ENCODE data around the gene ICOSLG. TPM values are rescaled to one million over a fixed set of nuclear protein-coding genes. Genes with fewer than 3 reads are reported as not detected.

The ICOSLG gene
- polyA plus RNA-seq, 1 experiment: 1.3 TPM

DNA sequence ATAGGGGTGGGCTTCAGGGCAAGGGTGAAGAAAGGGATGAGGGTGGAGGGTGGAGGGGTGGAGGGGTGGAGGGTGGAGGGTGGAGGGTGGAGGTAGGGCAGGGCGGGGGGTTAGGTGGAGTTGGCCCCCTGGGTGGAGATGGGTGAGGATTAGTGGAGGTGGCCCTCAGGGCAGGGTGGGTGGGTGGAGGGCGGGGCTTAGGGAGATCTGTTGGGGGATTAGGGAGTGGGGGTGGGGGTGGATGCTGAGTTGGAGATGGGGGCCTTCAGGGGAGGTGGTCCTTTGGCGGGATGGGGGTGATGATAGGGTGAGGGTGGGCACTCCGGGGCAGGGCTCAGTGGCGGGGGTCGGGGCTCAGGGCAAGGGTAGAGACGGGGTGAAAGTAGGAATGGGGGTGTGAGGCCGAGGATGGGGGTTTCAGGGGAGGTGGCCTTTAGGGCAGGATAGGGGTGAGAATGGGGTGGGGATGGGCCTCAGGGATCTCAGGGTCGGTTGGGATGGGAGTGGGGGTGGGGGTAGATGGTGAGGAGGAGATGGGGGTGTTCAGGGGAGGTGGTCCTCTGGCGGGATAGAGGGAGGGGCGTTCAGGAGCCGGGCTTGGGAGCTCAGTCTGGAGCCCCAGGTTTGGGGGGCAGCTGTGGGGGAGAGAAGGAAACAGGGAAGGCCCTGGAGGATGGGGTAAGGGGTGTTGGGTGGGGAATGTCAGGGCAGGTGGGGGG is 21.8 kb upstream of the ICOSLG start:
- CTCF ChIA-PET: no interaction called here
- POLR2A ChIA-PET: no interaction called here
- TF ChIP-seq, protein P1, sequence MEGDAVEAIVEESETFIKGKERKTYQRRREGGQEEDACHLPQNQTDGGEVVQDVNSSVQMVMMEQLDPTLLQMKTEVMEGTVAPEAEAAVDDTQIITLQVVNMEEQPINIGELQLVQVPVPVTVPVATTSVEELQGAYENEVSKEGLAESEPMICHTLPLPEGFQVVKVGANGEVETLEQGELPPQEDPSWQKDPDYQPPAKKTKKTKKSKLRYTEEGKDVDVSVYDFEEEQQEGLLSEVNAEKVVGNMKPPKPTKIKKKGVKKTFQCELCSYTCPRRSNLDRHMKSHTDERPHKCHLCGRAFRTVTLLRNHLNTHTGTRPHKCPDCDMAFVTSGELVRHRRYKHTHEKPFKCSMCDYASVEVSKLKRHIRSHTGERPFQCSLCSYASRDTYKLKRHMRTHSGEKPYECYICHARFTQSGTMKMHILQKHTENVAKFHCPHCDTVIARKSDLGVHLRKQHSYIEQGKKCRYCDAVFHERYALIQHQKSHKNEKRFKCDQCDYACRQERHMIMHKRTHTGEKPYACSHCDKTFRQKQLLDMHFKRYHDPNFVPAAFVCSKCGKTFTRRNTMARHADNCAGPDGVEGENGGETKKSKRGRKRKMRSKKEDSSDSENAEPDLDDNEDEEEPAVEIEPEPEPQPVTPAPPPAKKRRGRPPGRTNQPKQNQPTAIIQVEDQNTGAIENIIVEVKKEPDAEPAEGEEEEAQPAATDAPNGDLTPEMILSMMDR (IDR thresholded peaks at IDR 0.05; ENCODE audit: insufficient read depth, low read depth, low read length): no peak

DNA sequence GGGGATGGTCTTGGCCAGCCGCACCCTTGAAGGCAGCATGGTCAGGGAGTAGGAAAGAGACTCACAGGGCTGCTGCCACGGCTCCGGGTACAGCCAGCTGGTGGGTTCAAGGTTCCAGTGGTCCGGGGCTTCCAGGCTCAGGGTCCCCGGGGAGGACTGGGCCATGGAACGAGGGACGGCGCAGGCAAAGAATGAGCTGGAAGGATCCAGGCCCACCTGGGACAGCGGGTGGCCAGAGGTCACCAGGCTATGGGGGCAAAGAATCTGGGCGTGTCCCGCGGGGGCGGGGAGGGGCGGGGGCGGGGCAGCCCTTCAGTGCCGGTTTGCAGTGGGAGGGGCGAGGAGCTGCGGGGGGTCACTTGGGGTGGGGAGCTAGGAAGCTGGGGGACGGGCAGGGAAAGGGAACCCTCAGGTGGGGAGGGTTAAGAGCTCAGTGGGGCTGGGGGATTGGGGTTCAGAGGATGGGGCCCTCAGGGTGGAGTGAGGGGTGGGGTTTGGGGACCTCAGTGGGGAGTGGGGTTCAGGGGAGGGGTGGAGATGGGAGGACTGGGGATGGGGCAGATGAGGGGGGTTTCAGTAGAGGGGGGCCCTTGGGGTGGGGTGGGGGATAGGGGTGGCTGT is 21.0 kb upstream of the ICOSLG start, which contains the start of gene DNMT3L:
Gene DNMT3L (minus strand): TSS at position 223 of the 621 bp plus-strand sequence. CDS start 638 bp downstream, outside the sequence.
- TF ChIP-seq, protein P1 (IDR thresholded peaks at IDR 0.05; ENCODE audit: insufficient read depth, low read depth, low read length): no peak
- Histone ChIP-seq H3K4me3 (ENCODE audit: low read depth, low read length) (no peak within 1 kb of the TSS), H3K36me3 (ENCODE audit: control insufficient read depth, insufficient read depth, low read length) (no peaks in the 10 kb centered on the region), H3K27me3 (ENCODE audit: control insufficient read depth, insufficient read depth, low read length) (no peaks in the 10 kb centered on the region)
- DNase-seq (ENCODE audit: low read depth): no peak
- CTCF ChIA-PET: no interaction called here
- POLR2A ChIA-PET: no interaction called here

More for the DNA sequence above, 21.8 kb upstream of the ICOSLG start:
- Histone ChIP-seq H3K4me3 (ENCODE audit: low read depth, low read length) (no peak overlapping the region), H3K27me3 (ENCODE audit: control insufficient read depth, insufficient read depth, low read length) (no peaks in the 10 kb centered on the region), H3K36me3 (ENCODE audit: control insufficient read depth, insufficient read depth, low read length) (no peaks in the 10 kb centered on the region)
- no peak for DNase-seq (ENCODE audit: low read depth)

DNA sequence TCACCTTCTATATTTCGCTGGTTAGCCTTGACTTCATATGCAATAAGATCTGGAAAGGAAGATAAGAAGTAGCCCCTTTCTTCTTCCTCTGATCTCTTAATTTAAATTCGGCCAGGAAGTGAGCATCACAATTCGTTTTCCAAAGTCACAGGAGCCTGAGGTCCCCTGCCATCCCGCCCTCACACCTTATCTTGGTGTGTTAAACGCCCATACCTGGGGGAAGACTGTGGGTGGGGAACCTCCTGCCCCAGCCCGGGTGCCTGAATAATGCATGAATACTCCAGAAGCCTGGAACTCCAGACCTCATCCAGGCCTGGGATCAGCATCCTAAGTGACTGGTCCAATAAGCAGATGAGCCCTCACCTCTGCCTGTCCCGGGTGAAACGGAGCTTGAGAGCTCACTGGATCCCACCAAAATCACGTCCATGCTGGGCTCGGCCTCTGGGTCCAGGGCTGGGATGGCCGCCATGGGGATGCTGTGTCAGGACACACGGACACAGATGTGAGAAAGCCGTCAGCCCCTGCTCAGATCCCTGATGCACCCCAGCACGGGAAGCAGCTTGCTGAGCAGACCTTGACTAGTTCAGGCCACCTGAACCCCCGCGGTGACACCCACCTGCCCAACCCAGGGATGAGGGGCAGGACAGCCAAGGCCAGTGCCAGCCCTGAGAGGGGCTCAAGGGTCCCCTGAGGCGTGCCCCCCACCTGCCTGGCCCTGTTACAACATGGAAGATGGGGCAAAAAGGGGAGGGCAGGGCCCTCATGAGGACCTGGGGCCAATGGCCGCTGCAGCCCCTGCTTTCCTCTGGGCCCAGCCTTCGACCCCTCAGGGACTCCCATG is 20.3 kb upstream of the ICOSLG start:
- Histone ChIP-seq H3K36me3 (ENCODE audit: control insufficient read depth, insufficient read depth, low read length) (no peaks in the 10 kb centered on the region), H3K27me3 (ENCODE audit: control insufficient read depth, insufficient read depth, low read length) (no peaks in the 10 kb centered on the region), H3K4me3 (ENCODE audit: low read depth, low read length) (no peak overlapping the region)
- TF ChIP-seq, protein P1 (IDR thresholded peaks at IDR 0.05; ENCODE audit: insufficient read depth, low read depth, low read length): no peak
- ChIA-PET POLR2A (no interaction called here), CTCF (no interaction called here)
- DNase-seq (ENCODE audit: low read depth): no peak

DNA sequence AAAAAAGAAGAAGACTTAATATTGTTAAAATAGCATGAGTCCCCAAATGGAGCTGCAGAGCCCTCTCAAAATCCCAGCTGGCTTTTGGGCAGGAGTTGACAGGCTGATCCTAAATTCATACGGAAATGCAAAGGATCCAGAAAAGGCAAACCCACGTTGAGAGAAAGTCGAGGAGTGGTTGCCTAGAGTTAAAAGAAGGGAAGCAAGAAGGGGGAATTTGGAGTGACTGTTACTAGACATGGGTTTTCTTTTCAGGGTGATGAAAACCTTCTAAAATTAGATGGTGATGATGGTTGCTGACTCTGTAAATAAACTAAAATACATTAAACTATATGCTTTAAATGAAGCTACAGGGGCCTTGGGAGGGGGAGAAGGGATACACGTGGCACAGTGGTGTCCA is 19.3 kb upstream of the ICOSLG start:
- DNase-seq (ENCODE audit: low read depth): no peak
- Histone ChIP-seq H3K4me3 (ENCODE audit: low read depth, low read length) (no peak overlapping the region), H3K27me3 (ENCODE audit: control insufficient read depth, insufficient read depth, low read length) (no peaks in the 10 kb centered on the region), H3K36me3 (ENCODE audit: control insufficient read depth, insufficient read depth, low read length) (no peaks in the 10 kb centered on the region)
- ChIA-PET POLR2A (no interaction called here), CTCF (interaction anchor here (0.6 kb wide), 1 partner anchor 8 kb away, joined by 3 read pairs; no protein-coding TSS in a partner anchor)
- TF ChIP-seq, protein P1 (IDR thresholded peaks at IDR 0.05; ENCODE audit: insufficient read depth, low read depth, low read length): no peak

All from BJ (cell line).